Keratinocyte (primary cell): ENCODE measurements around the gene CC2D1A. TPM values are rescaled to one million over a fixed set of nuclear protein-coding genes. Genes with fewer than 3 reads are reported as not detected.

Experiments
- DNase-seq: peaks from one replicate; pipeline ENCODE4 v3.0.0-alpha.2; 2011; ENCODE audit warnings: low read depth, missing footprints, low spot score
- FAIRE-seq: peaks from 2 replicates; lab custom pipeline; 2011; peaks lifted over from hg19 to GRCh38; lab: Jason Lieb, UNC
- H2AFZ ChIP-seq: 2 replicates; pipeline ENCODE4 v1.6.0; 2012; ENCODE audit warnings: low read length, control low read depth, inconsistent platforms; ENCODE audit not compliant: control insufficient read depth
- H3K27ac ChIP-seq: 2 replicates; pipeline ENCODE4 v1.5.1; 2011; ENCODE audit warnings: low read length; ENCODE audit not compliant: control insufficient read depth, insufficient read depth
- H3K27me3 ChIP-seq: 3 replicates; pipeline ENCODE4 v1.6.0; 2011; ENCODE audit warnings: low read length; ENCODE audit not compliant: control insufficient read depth, insufficient read depth; ENCODE audit errors: extremely low read depth
- H3K36me3 ChIP-seq, 2 experiments: 2 replicates in 1 of 2; 3 replicates in 1 of 2; pipeline ENCODE4 v1.5.1; 2011; ENCODE audit warnings: low read length in 2 of 2, mild to moderate bottlenecking in 1 of 2; ENCODE audit not compliant: control insufficient read depth in 2 of 2, insufficient read depth in 2 of 2; ENCODE audit errors: extremely low read depth in 1 of 2
- H3K4me1 ChIP-seq: 3 replicates; pipeline ENCODE4 v1.5.1; 2011; ENCODE audit warnings: low read length; ENCODE audit not compliant: control insufficient read depth, insufficient read depth; ENCODE audit errors: extremely low read depth
- H3K4me2 ChIP-seq: 3 replicates; pipeline ENCODE4 v1.6.0; 2011; ENCODE audit warnings: low read depth, low read length; ENCODE audit not compliant: control insufficient read depth, insufficient read depth; ENCODE audit errors: extremely low read depth
- H3K4me3 ChIP-seq, 3 experiments: fragments of 200-600 bp in 1 of 3; sonication (generic) in 1 of 3; 2 replicates in 2 of 3; 3 replicates in 1 of 3; pipeline ENCODE4 v1.5.1; 2011 to 2016; ENCODE audit warnings: low read length in 3 of 3, mild to moderate bottlenecking in 3 of 3, control low read depth in 2 of 3, inconsistent platforms in 1 of 3, low read depth in 1 of 3, mixed read lengths in 1 of 3, mixed run types in 1 of 3, moderate library complexity in 1 of 3; ENCODE audit not compliant: control insufficient read depth in 2 of 3, insufficient read depth in 2 of 3; ENCODE audit errors: extremely low read depth in 1 of 3
- H3K79me2 ChIP-seq: 2 replicates; pipeline ENCODE4 v1.6.0; 2012; ENCODE audit warnings: low read length; ENCODE audit not compliant: control insufficient read depth, insufficient read depth
- H3K9ac ChIP-seq: 3 replicates; pipeline ENCODE4 v1.6.0; 2011; ENCODE audit warnings: low read length; ENCODE audit not compliant: control insufficient read depth, insufficient read depth; ENCODE audit errors: extremely low read depth
- H3K9me1 ChIP-seq: 3 replicates; pipeline ENCODE4 v1.6.0; 2011; ENCODE audit warnings: low read length; ENCODE audit not compliant: control insufficient read depth, insufficient read depth; ENCODE audit errors: extremely low read depth
- H3K9me3 ChIP-seq: 2 replicates; pipeline ENCODE4 v1.5.1; 2012; ENCODE audit warnings: low read depth, low read length; ENCODE audit not compliant: control insufficient read depth
- H4K20me1 ChIP-seq: 3 replicates; pipeline ENCODE4 v1.6.0; 2011; ENCODE audit warnings: low read length; ENCODE audit not compliant: control insufficient read depth, insufficient read depth; ENCODE audit errors: extremely low read depth
- EZH2 ChIP-seq: IDR thresholded peaks from one replicate; pipeline ENCODE4 v1.6.1; 2012; ENCODE audit warnings: inconsistent platforms, mild to moderate bottlenecking, low read length, moderate library complexity
- dilution Hi-C: fragments of 300-500 bp; cut with MboI; formaldehyde crosslinking; loops from one replicate; pipeline ENCODE4 v1.7.0; 2020; ENCODE audit warnings: low sequenced_read_pairs; ENCODE audit not compliant: extremely low pct_ligation_motif_present
- polyA plus RNA-seq, 5 experiments: library from polyadenylated mRNA; depleted of rRNA in 3 of 5; stranded (reverse) in 3 of 5; stranded (forward) in 1 of 5; unstranded in 1 of 5; fragments of >200 nt; gene quantifications; 1 replicate in 1 of 5; 2 replicates in 3 of 5; 3 replicates in 1 of 5; pipeline versions ENCODE4 v1.2.1 to v1.2.3, GENCODE V29; 2011 to 2012; ENCODE audit warnings: missing spikeins in 2 of 5, low read depth in 1 of 5, low replicate concordance in 1 of 5
- TF ChIP-seq, protein P1 (sequence below), 3 experiments: IDR thresholded peaks in 1 of 3; conservative IDR thresholded peaks in 1 of 3; optimal IDR thresholded peaks in 1 of 3; 2 replicates in 2 of 3; 3 replicates in 1 of 3; pipeline versions ENCODE3 to v1.5.1; 2011; ENCODE audit warnings: low read length in 3 of 3, mild to moderate bottlenecking in 3 of 3, moderate library complexity in 2 of 3, control low read depth in 1 of 3, inconsistent platforms in 1 of 3; ENCODE audit not compliant: insufficient read depth in 2 of 3; ENCODE audit errors: extremely low read depth in 1 of 3

Gene CC2D1A
- polyA plus RNA-seq, 1 donor (not counting 4 experiments of a cell fraction or from before 2014, with no cell fraction given) = 11.2 TPM

DNA sequence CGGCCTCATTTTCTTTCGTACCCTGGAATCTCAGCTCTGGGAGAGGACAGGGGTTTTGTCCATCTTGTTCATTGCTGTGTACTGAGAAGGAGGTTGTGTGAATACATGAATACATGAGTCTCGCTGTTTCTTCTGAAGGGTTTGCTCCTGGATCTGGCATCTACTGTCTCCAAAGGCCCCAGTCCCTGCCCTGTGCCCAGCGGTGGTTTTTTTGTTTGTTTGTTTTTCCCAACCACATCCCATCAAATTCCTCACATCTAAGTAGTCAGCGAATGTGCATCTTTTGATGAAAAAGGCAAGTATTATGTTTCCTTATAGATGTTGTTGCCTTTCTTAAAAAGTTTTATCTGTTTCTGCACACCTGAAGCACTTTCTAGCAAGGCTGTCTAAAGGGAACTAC, 58.8 kb downstream of the CC2D1A start:
- Histone ChIP-seq H3K79me2 (no peaks in the 10 kb centered on the region), H3K9me1 (no peaks in the 10 kb centered on the region), H4K20me1 (no peaks in the 10 kb centered on the region), H3K27me3 (no peaks in the 10 kb centered on the region), H3K36me3 (peaks cover 17 to 20% of the 10 kb centered on the region in 2 experiments), H3K9ac (no peak overlapping the region), H3K27ac (no peak overlapping the region), H3K4me3 (no peak overlapping the region), H3K4me2 (no peak overlapping the region), H3K4me1 (no peaks in the 10 kb centered on the region), H2AFZ (no peak overlapping the region), H3K9me3 (no peaks in the 10 kb centered on the region)
- TF ChIP-seq EZH2 = no peak
- TF ChIP-seq, protein P1, sequence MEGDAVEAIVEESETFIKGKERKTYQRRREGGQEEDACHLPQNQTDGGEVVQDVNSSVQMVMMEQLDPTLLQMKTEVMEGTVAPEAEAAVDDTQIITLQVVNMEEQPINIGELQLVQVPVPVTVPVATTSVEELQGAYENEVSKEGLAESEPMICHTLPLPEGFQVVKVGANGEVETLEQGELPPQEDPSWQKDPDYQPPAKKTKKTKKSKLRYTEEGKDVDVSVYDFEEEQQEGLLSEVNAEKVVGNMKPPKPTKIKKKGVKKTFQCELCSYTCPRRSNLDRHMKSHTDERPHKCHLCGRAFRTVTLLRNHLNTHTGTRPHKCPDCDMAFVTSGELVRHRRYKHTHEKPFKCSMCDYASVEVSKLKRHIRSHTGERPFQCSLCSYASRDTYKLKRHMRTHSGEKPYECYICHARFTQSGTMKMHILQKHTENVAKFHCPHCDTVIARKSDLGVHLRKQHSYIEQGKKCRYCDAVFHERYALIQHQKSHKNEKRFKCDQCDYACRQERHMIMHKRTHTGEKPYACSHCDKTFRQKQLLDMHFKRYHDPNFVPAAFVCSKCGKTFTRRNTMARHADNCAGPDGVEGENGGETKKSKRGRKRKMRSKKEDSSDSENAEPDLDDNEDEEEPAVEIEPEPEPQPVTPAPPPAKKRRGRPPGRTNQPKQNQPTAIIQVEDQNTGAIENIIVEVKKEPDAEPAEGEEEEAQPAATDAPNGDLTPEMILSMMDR (optimal IDR thresholded peaks at IDR 0.05 in 1 of 3, IDR thresholded peaks at IDR 0.05 in 1 of 3, conservative IDR thresholded peaks at IDR 0.05 in 1 of 3; ENCODE audit: extremely low read depth in 1 of 3, insufficient read depth in 2 of 3, low read length in 3 of 3) = no peak
- FAIRE-seq = no peak
- no peak for DNase-seq
- dilution Hi-C loops = no loop called here

- TF ChIP-seq, protein P1 (optimal IDR thresholded peaks at IDR 0.05 in 1 of 3, IDR thresholded peaks at IDR 0.05 in 1 of 3, conservative IDR thresholded peaks at IDR 0.05 in 1 of 3; ENCODE audit: extremely low read depth in 1 of 3, insufficient read depth in 2 of 3, low read length in 3 of 3) = no peak
- TF ChIP-seq EZH2 = no peak
- no peak overlapping the region for H3K4me2 ChIP-seq
- no peak overlapping the region for H3K9ac ChIP-seq
- H3K27ac ChIP-seq = no peak overlapping the region
- H3K79me2 ChIP-seq = no peaks in the 10 kb centered on the region
- no peaks in the 10 kb centered on the region for H3K27me3 ChIP-seq
- FAIRE-seq = no peak
- no peak for DNase-seq
- H3K4me3 ChIP-seq = no peak overlapping the region
- no peaks in the 10 kb centered on the region for H3K4me1 ChIP-seq
- no peak overlapping the region for H2AFZ ChIP-seq
- dilution Hi-C loops = no loop called here
- no peaks in the 10 kb centered on the region for H3K9me3 ChIP-seq
- H4K20me1 ChIP-seq = no peaks in the 10 kb centered on the region
- no peaks in the 10 kb centered on the region for H3K9me1 ChIP-seq
- peaks cover 10 to 18% of the 10 kb centered on the region in 2 experiments for H3K36me3 ChIP-seq
Observed at GRCh38 chr19:13965377-13965896, 59.4 kb downstream of the CC2D1A start.
